Stimulated activated naive B cell treated with anti-CD40 and anti-IgM and Interleukin-4, amounts not matched to agents 10 μg/mL and 1 μg/mL and 100 μg/mL, for 72 hours (primary cell): ENCODE data around the gene PTGER1.

Experiments used
- ATAC-seq, 2 donors: fragments of 150-1000 bp; cut with Tn5 transposase; replicated peaks; 2 replicates each; pipeline ENCODE4 v1.10.0; 2021; ENCODE audit warnings: moderate library complexity in 1 of 2
- DNase-seq: peaks from one replicate; pipeline ENCODE4 v3.0.0; 2021
- H3K27ac Mint-ChIP-seq: one replicate; pipeline ENCODE4 v1.8.0; 2022; ENCODE audit warnings: mild to moderate bottlenecking, mixed read lengths
- H3K27me3 Mint-ChIP-seq, 2 donors: one replicate each; pipeline ENCODE4 v1.8.0; 2022; ENCODE audit warnings: mixed read lengths in 2 of 2
- H3K36me3 Mint-ChIP-seq, 2 donors: one replicate each; pipeline ENCODE4 v1.8.0; 2022; ENCODE audit warnings: mixed read lengths in 2 of 2, mild to moderate bottlenecking in 1 of 2
- H3K4me1 Mint-ChIP-seq, 2 donors: one replicate each; pipeline ENCODE4 v1.8.0; 2022; ENCODE audit warnings: mixed read lengths in 2 of 2, mild to moderate bottlenecking in 1 of 2
- H3K4me3 Mint-ChIP-seq, 2 donors: one replicate each; pipeline ENCODE4 v1.8.0; 2022; ENCODE audit warnings: mild to moderate bottlenecking in 2 of 2, mixed read lengths in 2 of 2, moderate library complexity in 1 of 2
- H3K9me3 Mint-ChIP-seq, 2 donors: one replicate each; pipeline ENCODE4 v1.8.0; 2022; ENCODE audit warnings: mixed read lengths in 2 of 2, mild to moderate bottlenecking in 1 of 2

The PTGER1 gene

GRCh38 chr19:14433554-14434501 lies 41.3 kb downstream of the PTGER1 start:
- DNase-seq, result no peak
- Mint-ChIP-seq H3K4me3 (peak overlapping the region; percentile 72 to 84), H3K36me3 (peaks cover 5 to 9% of the 10 kb centered on the region in 2 donors), H3K27ac (peak overlapping the region; percentile 79), H3K4me1 (peaks cover 23 to 61% of the 10 kb centered on the region in 2 donors), H3K27me3 (peaks cover 6 to 10% of the 10 kb centered on the region in 2 donors), H3K9me3 (no peaks in the 10 kb centered on the region)
- ATAC-seq, result peak; percentile 61

DNA sequence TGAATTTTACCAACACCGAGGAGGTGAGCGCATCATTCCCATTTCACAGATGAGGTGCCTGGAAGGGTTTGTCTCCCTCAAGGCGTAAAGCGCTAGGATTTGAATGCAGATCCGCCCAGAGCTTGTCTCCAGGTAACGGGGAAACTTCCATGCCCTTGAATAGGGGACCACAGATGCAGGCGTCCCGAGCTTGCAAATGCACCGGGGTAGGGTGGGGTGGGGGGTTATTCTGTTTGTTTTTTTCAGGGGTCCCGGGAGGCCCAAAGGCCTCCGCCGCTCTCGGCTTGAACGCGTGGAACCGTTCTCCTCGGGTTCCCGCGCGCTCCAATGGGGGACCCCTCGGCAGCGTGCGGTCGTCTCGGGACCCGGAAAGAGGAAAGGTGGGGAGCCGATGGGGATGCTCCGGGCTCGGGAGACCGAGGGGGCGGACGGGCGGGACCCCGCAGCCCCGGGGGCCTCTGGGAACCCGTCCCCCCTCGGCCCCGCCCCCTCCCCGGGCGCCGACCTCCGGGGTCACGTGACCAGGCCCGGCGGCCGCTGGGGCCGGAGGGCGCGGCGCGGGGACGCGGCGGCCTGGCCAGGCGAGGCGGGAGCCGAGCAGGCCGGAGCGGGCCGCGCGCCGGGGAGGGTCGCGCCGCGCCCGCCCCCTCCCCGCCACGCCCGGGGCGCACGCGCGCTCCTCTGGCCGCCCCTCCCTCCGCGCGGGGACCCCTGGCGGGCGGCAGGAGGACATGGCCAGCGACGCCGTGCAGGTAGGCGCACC lies 42.2 kb downstream of the PTGER1 start, which contains the start of gene PKN1:
Gene PKN1, plus strand, starts transcription at position 516 of the 763 bp plus-strand sequence. Its CDS starts 216 bp downstream, at position 732.
- H3K27ac Mint-ChIP-seq, result peak within 1 kb of the TSS; percentile 92
- peak within 1 kb of the TSS; percentile 91 to 92 for H3K4me3 Mint-ChIP-seq
- DNase-seq, result peak; percentile 54
- peaks cover 6 to 10% of the 10 kb centered on the region in 2 donors for H3K27me3 Mint-ChIP-seq
- peaks cover 23 to 57% of the 10 kb centered on the region in 2 donors for H3K4me1 Mint-ChIP-seq
- H3K36me3 Mint-ChIP-seq, result peaks cover 5 to 9% of the 10 kb centered on the region in 2 donors
- ATAC-seq, result peak; percentile 62 to 70
- H3K9me3 Mint-ChIP-seq, result no peaks in the 10 kb centered on the region

DNA sequence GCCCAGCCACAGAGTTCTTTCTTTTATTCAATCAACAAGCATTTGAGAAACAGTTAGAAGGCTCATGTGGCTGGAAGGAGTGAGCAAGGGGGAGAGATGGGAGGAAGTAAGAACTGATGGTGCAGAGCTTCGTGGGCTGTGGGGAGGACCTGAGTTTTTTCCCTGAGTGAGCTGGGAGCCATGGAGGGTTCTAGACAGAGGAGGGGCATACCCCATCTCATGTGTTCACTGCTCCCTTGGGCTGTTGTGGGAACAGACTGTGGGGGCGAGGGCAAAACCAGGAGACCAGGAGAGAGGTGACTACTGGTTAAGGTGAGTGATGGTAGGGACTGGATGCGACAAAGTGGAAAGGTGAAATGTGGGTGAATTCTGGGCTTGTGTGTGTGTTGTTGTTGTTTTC lies 44.4 kb downstream of the PTGER1 start:
- H3K27me3 Mint-ChIP-seq, result peaks cover 6 to 10% of the 10 kb centered on the region in 2 donors
- peaks cover 3% of the 10 kb centered on the region in 2 donors for H3K36me3 Mint-ChIP-seq
- DNase-seq (no peak), ATAC-seq (no peak)
- no peak overlapping the region for H3K4me3 Mint-ChIP-seq
- H3K27ac Mint-ChIP-seq, result peak overlapping the region; percentile 44
- peaks cover 22 to 38% of the 10 kb centered on the region in 2 donors for H3K4me1 Mint-ChIP-seq
- H3K9me3 Mint-ChIP-seq, result no peaks in the 10 kb centered on the region

- DNase-seq (no peak), ATAC-seq (no peak)
- Mint-ChIP-seq H3K4me3 (no peak overlapping the region), H3K27me3 (peaks cover 6 to 10% of the 10 kb centered on the region in 2 donors), H3K9me3 (no peaks in the 10 kb centered on the region), H3K36me3 (no peaks in the 10 kb centered on the region), H3K27ac (no peak overlapping the region), H3K4me1 (peaks cover 10 to 22% of the 10 kb centered on the region in 2 donors)
Measured at GRCh38 chr19:14428882-14429416, 46.2 kb downstream of the PTGER1 start.

GRCh38 chr19:14427461-14427860 lies 47.7 kb downstream of the PTGER1 start:
- Mint-ChIP-seq H3K36me3 (no peaks in the 10 kb centered on the region), H3K4me1 (peaks cover 10 to 17% of the 10 kb centered on the region in 2 donors), H3K9me3 (no peaks in the 10 kb centered on the region), H3K27me3 (peaks cover 6 to 10% of the 10 kb centered on the region in 2 donors), H3K4me3 (no peak overlapping the region), H3K27ac (no peak overlapping the region)
- ATAC-seq, result no peak
- no peak for DNase-seq

DNA sequence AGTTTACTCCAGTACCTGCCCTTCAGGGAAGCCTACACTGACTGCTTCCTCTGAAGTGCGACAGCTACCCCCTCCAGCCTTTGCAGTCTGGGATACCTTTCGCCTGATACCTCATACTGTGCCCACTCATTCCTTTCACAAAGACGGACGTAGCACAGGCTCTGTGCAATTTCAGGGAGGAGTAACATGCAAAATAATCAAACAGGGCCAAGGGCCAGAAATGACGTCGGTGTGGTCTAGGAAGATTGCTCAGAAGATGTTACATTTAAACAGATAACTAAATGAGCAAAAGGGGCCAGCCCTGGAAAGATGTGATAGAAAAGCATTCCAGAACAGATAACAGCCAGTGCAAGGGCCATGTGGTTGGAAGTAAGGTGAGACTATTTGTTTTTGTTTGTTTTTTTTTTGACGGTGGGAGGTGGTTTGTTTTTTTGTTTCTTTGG lies 49.4 kb downstream of the PTGER1 start:
- H3K27ac Mint-ChIP-seq, result no peak overlapping the region
- no peak overlapping the region for H3K4me3 Mint-ChIP-seq
- H3K4me1 Mint-ChIP-seq, result peaks cover 2 to 3% of the 10 kb centered on the region in 2 donors
- peaks cover 4 to 7% of the 10 kb centered on the region in 2 donors for H3K27me3 Mint-ChIP-seq
- no peaks in the 10 kb centered on the region for H3K36me3 Mint-ChIP-seq
- DNase-seq (no peak), ATAC-seq (no peak)
- H3K9me3 Mint-ChIP-seq, result no peaks in the 10 kb centered on the region
